ENCODE measurements around the gene FUT7. TPM values are rescaled to one million over a fixed set of nuclear protein-coding genes. Genes with fewer than 3 reads are reported as not detected.

The FUT7 gene
- total and polyA plus RNA-seq, 2 donors from 2014 or later: 0.60 TPM; not detected in 1

DNA sequence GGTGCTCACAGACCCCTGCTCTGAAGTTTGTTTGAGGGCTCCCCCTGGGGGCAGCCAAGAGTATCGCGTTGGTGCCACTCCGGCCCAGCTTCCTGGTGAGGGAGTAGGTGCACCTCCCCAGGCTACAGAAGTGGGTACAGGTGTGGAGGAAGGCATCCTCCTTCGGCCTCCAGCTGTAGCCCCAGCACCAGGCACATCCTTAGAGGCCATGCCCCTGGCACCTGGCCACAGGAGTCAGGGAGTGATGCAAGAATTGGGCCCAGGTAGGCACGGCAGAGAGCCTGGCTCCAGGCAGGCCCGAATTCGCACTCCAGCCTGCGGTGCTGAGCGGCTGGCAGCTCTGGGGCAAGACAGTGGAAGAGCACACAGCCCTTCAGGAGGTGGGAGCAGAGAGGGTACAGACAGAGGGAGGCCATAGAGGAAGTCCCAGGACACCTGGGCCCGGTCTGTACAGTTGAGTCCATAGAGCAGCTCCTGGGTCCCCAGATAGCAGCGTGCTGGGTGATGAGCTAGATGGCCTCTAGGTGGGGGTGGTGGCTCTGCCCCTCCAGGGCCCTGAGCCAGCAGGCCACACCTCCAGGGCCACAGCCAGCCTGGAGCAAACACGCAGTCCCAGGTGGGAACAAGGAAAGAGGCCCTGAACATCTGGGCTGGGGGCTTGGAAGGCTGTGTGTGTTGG, 36.1 kb upstream of the FUT7 start:
- Histone ChIP-seq H3K4me3 (ENCODE audit: low read length in 3 of 3) (no peak overlapping the region), H3K4me1 (ENCODE audit: control insufficient read depth in 2 of 3, insufficient read depth in 2 of 3, low read depth in 1 of 3, low read length in 3 of 3) (peaks cover 0 to 11% (median 4%) of the 10 kb centered on the region in 3 donors), H3K9ac (ENCODE audit: low read length in 3 of 3) (no peak overlapping the region), H3K27ac (ENCODE audit: low read depth in 2 of 2, low read length in 2 of 2) (no peak overlapping the region), H3K36me3 (ENCODE audit: control insufficient read depth in 2 of 3, insufficient read depth in 3 of 3, low read length in 3 of 3) (no peaks in the 10 kb centered on the region), H3K9me3 (ENCODE audit: control insufficient read depth in 2 of 3, insufficient read depth in 1 of 3, low read length in 3 of 3) (no peaks in the 10 kb centered on the region), H3K27me3 (ENCODE audit: control insufficient read depth, insufficient read depth, low read length) (no peaks in the 10 kb centered on the region)
- FAIRE-seq (no peak), DNase-seq (peak; percentile 75 to 91 (median 83))
- TF ChIP-seq, protein P1, sequence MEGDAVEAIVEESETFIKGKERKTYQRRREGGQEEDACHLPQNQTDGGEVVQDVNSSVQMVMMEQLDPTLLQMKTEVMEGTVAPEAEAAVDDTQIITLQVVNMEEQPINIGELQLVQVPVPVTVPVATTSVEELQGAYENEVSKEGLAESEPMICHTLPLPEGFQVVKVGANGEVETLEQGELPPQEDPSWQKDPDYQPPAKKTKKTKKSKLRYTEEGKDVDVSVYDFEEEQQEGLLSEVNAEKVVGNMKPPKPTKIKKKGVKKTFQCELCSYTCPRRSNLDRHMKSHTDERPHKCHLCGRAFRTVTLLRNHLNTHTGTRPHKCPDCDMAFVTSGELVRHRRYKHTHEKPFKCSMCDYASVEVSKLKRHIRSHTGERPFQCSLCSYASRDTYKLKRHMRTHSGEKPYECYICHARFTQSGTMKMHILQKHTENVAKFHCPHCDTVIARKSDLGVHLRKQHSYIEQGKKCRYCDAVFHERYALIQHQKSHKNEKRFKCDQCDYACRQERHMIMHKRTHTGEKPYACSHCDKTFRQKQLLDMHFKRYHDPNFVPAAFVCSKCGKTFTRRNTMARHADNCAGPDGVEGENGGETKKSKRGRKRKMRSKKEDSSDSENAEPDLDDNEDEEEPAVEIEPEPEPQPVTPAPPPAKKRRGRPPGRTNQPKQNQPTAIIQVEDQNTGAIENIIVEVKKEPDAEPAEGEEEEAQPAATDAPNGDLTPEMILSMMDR (IDR thresholded peaks at IDR 0.05; ENCODE audit: borderline replicate concordance, extremely low read depth, insufficient read depth): peak; percentile 86
- intact Hi-C loops (cut with DNase I): no loop called here

DNA sequence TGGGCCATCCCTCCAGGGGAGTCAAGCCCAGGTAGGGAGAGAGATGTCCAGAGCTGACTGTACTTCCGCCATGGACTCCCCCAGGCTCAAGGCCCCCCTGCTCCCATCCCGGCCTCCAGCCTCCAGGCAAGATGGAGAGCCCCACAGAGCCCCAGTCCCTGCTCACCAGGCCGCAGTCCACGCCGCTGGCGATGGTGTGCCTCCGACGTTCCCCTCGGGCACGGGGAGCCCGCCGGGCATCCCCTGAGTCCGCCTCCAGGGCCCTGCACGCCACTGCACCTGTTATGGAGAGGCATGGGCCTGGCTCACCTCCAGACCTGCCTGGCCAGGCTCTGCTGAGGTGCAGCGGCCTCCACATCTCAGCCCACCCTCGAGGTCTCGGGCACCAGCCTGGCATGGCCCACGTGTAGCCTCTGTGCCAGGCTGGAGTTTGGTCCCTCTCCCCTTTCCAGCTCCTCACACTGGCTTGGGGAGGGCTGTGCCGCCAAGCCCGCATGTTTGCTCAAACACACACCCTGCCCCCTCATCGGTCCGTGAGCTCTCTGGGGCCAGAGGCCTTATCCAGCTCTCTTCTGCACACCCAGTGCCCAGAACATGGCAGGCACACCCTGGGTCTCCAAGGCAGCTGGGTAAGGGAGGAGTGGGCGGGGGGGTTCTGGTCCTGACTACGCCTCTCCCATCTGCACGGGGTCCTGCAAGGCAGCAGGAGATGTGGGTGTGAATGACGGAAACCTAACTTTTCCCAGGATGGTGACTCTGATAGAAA, 34.4 kb upstream of the FUT7 start:
- H3K9ac ChIP-seq (ENCODE audit: low read length in 3 of 3): no peak overlapping the region
- DNase-seq (peak in 1 of 5 donors; percentile 45), FAIRE-seq (no peak)
- H3K36me3 ChIP-seq (ENCODE audit: control insufficient read depth in 2 of 3, insufficient read depth in 3 of 3, low read length in 3 of 3): no peaks in the 10 kb centered on the region
- H3K4me3 ChIP-seq (ENCODE audit: low read length in 3 of 3): no peak overlapping the region
- no peaks in the 10 kb centered on the region for H3K9me3 ChIP-seq (ENCODE audit: control insufficient read depth in 2 of 3, insufficient read depth in 1 of 3, low read length in 3 of 3)
- intact Hi-C loops (cut with DNase I): no loop called here
- TF ChIP-seq, protein P1 (IDR thresholded peaks at IDR 0.05; ENCODE audit: borderline replicate concordance, extremely low read depth, insufficient read depth): no peak
- H3K27ac ChIP-seq (ENCODE audit: low read depth in 2 of 2, low read length in 2 of 2): no peak overlapping the region
- no peaks in the 10 kb centered on the region for H3K27me3 ChIP-seq (ENCODE audit: control insufficient read depth, insufficient read depth, low read length)
- peaks cover 0 to 10% (median 4%) of the 10 kb centered on the region in 3 donors for H3K4me1 ChIP-seq (ENCODE audit: control insufficient read depth in 2 of 3, insufficient read depth in 2 of 3, low read depth in 1 of 3, low read length in 3 of 3)

DNA sequence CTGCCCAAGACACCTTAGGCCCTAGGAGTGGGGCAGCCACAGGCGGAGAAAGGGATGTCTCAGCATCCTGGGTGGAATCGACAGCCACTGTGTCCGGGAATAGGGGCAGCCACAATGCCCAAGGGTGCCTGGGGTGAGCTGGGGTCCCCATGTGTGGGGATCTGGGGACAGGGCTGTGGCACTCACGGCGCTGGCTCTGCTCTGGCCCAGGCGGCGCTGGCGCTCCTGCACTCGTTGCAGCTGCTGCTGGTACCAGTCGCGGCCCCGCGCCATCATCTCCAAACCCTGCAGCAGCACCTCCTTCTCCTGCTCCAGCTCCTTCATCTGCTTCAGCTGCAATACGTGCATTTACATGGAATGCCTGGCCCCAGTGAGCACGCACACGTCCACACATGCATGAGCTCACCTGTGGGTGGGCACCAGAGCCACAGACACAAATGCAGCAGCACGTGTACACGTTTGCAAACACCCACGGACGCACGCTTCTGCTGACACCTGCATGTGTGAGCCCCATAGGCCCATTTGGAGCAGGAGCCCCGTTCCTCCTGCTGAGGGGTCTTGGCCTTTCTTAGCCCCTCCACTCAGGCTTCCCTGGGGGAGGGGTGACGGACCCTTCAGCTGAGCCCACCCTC, 33.6 kb upstream of the FUT7 start:
- intact Hi-C loops (cut with DNase I): no loop called here
- no peak overlapping the region for H3K27ac ChIP-seq (ENCODE audit: low read depth in 2 of 2, low read length in 2 of 2)
- DNase-seq (no peak), FAIRE-seq (no peak)
- no peaks in the 10 kb centered on the region for H3K9me3 ChIP-seq (ENCODE audit: control insufficient read depth in 2 of 3, insufficient read depth in 1 of 3, low read length in 3 of 3)
- no peak overlapping the region for H3K4me3 ChIP-seq (ENCODE audit: low read length in 3 of 3)
- TF ChIP-seq, protein P1 (IDR thresholded peaks at IDR 0.05; ENCODE audit: borderline replicate concordance, extremely low read depth, insufficient read depth): no peak
- H3K4me1 ChIP-seq (ENCODE audit: control insufficient read depth in 2 of 3, insufficient read depth in 2 of 3, low read depth in 1 of 3, low read length in 3 of 3): peaks cover 0 to 4% (median 0%) of the 10 kb centered on the region in 3 donors
- no peaks in the 10 kb centered on the region for H3K27me3 ChIP-seq (ENCODE audit: control insufficient read depth, insufficient read depth, low read length)
- H3K36me3 ChIP-seq (ENCODE audit: control insufficient read depth in 2 of 3, insufficient read depth in 3 of 3, low read length in 3 of 3): no peaks in the 10 kb centered on the region
- H3K9ac ChIP-seq (ENCODE audit: low read length in 3 of 3): no peak overlapping the region
